ENCODE measurements around the gene TRIP12. TPM values are rescaled to one million over a fixed set of nuclear protein-coding genes. Genes with fewer than 3 reads are reported as not detected.
A peak's percentile ranks its signal among the peaks of the same experiment; 100 is the strongest.

The TRIP12 gene
- total RNA-seq, 1 experiment from 2014 or later = 166 TPM

DNA sequence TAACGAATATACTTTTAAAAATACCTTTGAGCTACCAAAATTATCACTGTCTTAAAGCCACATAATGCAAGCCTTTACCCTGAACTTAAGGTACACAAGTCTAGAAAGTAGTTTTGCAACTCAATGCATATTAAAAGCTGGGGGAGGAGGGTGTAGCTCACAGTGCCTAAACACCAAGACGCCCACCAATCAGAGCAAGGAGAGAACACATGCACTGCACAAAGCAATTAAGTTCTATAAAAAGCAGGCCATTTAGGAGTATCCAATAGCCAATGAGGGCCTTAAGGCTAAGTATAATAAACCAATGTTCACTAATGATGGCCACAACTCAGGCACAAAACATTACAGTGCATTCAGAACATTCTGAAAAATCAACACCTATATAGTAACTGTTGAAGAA, 16.2 kb downstream of the TRIP12 start:
- Histone ChIP-seq H3K9ac (ENCODE audit: extremely low read depth, insufficient read length, low read length) (no peak overlapping the region), H4K20me1 (ENCODE audit: control insufficient read depth, insufficient read depth, insufficient read length) (no peaks in the 10 kb centered on the region), H3K4me2 (ENCODE audit: insufficient read depth, insufficient read length, low read length) (no peak overlapping the region), H3K79me2 (ENCODE audit: insufficient read depth, low read length) (peaks cover 15% of the 10 kb centered on the region; the same call in 1 of the 2 replicates), H3K18ac (ENCODE audit: insufficient read length, low read depth, low read length) (no peak overlapping the region), H2AK5ac (ENCODE audit: insufficient read length, low read length) (no peak overlapping the region), H2AFZ (ENCODE audit: low read length) (no peak overlapping the region), H3T11ph (ENCODE audit: low read length) (no peak overlapping the region), H4K5ac (ENCODE audit: insufficient read length, low read depth, low read length) (no peak overlapping the region), H2BK120ac (ENCODE audit: low read depth, low read length, poor library complexity, severe bottlenecking) (no peak overlapping the region), H3K4me1 (ENCODE audit: insufficient read depth, low read length) (no peaks in the 10 kb centered on the region), H3K27me3 (ENCODE audit: insufficient read depth, low read length) (no peaks in the 10 kb centered on the region), H4K8ac (replicated peaks; ENCODE audit: insufficient read length, low read depth, low read length) (no peak overlapping the region), H2BK5ac (ENCODE audit: insufficient read length, low read length) (no peak overlapping the region), H3K27ac (ENCODE audit: insufficient read length, low read depth, low read length) (no peak overlapping the region), H2BK15ac (ENCODE audit: low read depth, low read length) (no peak overlapping the region), H3K14ac (ENCODE audit: insufficient read depth, low read length) (no peak overlapping the region), H3K23me2 (ENCODE audit: insufficient read length, low read depth, low read length, poor library complexity, severe bottlenecking) (no peaks in the 10 kb centered on the region), H3K4ac (ENCODE audit: low read depth, low read length) (no peak overlapping the region), H3K23ac (ENCODE audit: insufficient read length, low read depth, low read length) (no peak overlapping the region), H3K79me1 (ENCODE audit: insufficient read depth, low read depth, low read length, poor library complexity, severe bottlenecking) (no peaks in the 10 kb centered on the region), H4K91ac (ENCODE audit: insufficient read length, low read depth, low read length) (no peak overlapping the region), H2BK12ac (ENCODE audit: insufficient read length, low read depth, low read length) (no peak overlapping the region), H2BK20ac (ENCODE audit: low read depth, low read length, poor library complexity, severe bottlenecking) (no peak overlapping the region), H3K9me3 (ENCODE audit: control insufficient read depth, low read depth, low read length) (no peaks in the 10 kb centered on the region), H3K56ac (ENCODE audit: insufficient read length, low read depth, low read length) (no peak overlapping the region)
- WGBS (ENCODE audit: extremely low coverage, insufficient read length, low lambda C conversion rate) = no CpG with 5 or more reads among the region's 2 CpGs
- Mint-ChIP-seq H3K4me1 (peaks cover 12 to 20% of the 10 kb centered on the region in 2 experiments), H3K27ac (peak overlapping the region in 1 of 3 experiments; percentile 10; a peak in 1 of 7 replicates), H3K36me3 (ENCODE audit: insufficient read depth in 1 of 3, low read depth in 3 of 3) (peaks cover 0 to 31% (median 10%) of the 10 kb centered on the region in 3 experiments; a peak in 5 of 7 replicates), H3K27me3 (ENCODE audit: low read depth) (no peaks in the 10 kb centered on the region), H3K9me3 (no peaks in the 10 kb centered on the region), H3K4me3 (no peak overlapping the region)
- TF ChIP-seq, protein P1, sequence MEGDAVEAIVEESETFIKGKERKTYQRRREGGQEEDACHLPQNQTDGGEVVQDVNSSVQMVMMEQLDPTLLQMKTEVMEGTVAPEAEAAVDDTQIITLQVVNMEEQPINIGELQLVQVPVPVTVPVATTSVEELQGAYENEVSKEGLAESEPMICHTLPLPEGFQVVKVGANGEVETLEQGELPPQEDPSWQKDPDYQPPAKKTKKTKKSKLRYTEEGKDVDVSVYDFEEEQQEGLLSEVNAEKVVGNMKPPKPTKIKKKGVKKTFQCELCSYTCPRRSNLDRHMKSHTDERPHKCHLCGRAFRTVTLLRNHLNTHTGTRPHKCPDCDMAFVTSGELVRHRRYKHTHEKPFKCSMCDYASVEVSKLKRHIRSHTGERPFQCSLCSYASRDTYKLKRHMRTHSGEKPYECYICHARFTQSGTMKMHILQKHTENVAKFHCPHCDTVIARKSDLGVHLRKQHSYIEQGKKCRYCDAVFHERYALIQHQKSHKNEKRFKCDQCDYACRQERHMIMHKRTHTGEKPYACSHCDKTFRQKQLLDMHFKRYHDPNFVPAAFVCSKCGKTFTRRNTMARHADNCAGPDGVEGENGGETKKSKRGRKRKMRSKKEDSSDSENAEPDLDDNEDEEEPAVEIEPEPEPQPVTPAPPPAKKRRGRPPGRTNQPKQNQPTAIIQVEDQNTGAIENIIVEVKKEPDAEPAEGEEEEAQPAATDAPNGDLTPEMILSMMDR (conservative IDR thresholded peaks at IDR 0.05) = no peak
- DNase-seq = no peak

Data from H9 (cell line).